Mesothelial cell of epicardium (in vitro differentiated cells): ENCODE data around the gene HDAC4. TPM values are rescaled to one million over a fixed set of nuclear protein-coding genes. Genes with fewer than 3 reads are reported as not detected.

Source experiments
- DNase-seq, 2 experiments: peaks; one replicate each; pipeline ENCODE4 v3.0.0; 2021; ENCODE audit warnings: low spot score in 2 of 2; ENCODE audit not compliant: unreplicated experiment in 2 of 2
- H3K27ac Mint-ChIP-seq: 2 replicates; pipeline ENCODE4 v1.8.0; 2021; ENCODE audit warnings: mixed read lengths
- H3K27me3 Mint-ChIP-seq: 2 replicates; pipeline ENCODE4 v1.8.0; 2021; ENCODE audit warnings: low read depth, mixed read lengths
- H3K36me3 Mint-ChIP-seq: 2 replicates; pipeline ENCODE4 v1.8.0; 2021; ENCODE audit warnings: mixed read lengths
- H3K4me1 Mint-ChIP-seq: 2 replicates; pipeline ENCODE4 v1.8.0; 2021; ENCODE audit warnings: mixed read lengths
- H3K4me3 Mint-ChIP-seq: 2 replicates; pipeline ENCODE4 v1.8.0; 2021; ENCODE audit warnings: mild to moderate bottlenecking, moderate library complexity, mixed read lengths
- H3K9me3 Mint-ChIP-seq: 2 replicates; pipeline ENCODE4 v1.8.0; 2021; ENCODE audit warnings: mixed read lengths
- CTCF ChIP-seq: fragments of 200-600 bp; sonication (generic); IDR thresholded peaks from one replicate; pipeline ENCODE4 v1.5.0; 2021; ENCODE audit warnings: antibody characterized with exemption; ENCODE audit not compliant: unreplicated experiment
- total RNA-seq: library from RNA; stranded (reverse); gene quantifications from 3 replicates; pipeline ENCODE4 v1.2.1, GENCODE V29; 2021

HDAC4 gene
- total RNA-seq, 1 donor from 2014 or later = 59.2 TPM

DNA sequence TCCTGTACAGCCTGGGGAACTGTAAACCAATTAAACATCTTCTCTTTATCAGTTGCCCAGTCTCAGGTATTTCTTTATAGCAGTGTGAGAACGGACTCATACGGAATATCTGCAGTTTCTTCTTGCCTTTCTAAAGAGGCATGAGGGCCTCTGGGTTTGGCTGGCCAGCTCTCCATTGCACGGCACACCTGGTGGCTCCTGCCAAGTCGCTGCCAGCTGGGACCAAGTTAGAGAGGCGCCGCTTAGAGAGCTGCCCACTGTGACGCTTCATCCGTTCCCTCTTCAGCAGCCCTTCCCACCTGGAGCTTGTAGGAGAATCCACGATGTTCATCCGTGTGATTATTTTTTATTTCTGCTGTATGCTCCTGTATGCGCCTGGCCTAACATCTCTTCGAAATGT is 357.5 kb downstream of the HDAC4 start:
- Mint-ChIP-seq H3K4me3 (no peak overlapping the region), H3K36me3 (peaks cover 5% of the 10 kb centered on the region), H3K9me3 (no peaks in the 10 kb centered on the region), H3K27me3 (peaks cover 3% of the 10 kb centered on the region), H3K27ac (no peak overlapping the region), H3K4me1 (peaks cover 12% of the 10 kb centered on the region)
- DNase-seq = no peak
- no peak for TF ChIP-seq CTCF

DNA sequence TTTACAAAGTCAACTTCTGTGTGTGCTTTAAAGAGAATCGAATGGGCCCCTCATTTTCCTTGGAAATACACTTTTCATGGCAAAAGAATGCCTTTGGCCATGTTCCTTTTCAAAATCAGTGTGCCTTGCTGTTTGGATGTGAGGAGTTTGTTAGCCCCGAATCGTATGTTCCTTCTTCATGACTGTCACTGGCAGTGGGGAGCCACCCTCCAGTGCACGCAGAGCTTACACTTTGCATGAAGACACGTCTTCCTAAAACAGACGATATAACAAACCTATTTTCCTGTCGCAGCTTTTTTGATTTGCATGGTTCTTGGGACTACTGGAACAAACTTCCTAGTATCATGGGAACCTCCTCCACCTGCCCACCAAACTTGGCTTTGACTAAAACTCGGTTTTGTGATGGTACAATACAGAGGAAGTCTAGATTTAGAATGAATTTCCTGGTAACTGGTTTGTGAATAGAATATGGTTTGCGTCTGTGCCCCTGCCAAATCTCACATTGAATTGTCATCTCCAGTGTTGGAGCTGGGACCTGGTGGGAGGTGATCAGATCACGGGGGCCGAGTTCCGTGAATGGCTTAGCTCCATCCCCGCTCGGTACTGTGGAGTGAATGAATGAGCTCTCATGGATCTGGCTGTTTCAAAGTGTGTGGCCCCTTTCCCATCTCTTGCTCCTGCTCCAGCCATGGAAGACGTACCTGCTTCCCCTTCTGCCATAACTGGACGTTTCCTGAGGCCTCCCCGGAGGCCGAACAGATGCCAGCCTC is 358.1 kb downstream of the HDAC4 start:
- TF ChIP-seq CTCF = no peak
- no peak for DNase-seq
- H3K36me3 Mint-ChIP-seq = peaks cover under 1% of the 10 kb centered on the region
- H3K27ac Mint-ChIP-seq = no peak overlapping the region
- no peaks in the 10 kb centered on the region for H3K9me3 Mint-ChIP-seq
- peaks cover 12% of the 10 kb centered on the region for H3K4me1 Mint-ChIP-seq
- no peak overlapping the region for H3K4me3 Mint-ChIP-seq
- peaks cover 3% of the 10 kb centered on the region for H3K27me3 Mint-ChIP-seq

DNA sequence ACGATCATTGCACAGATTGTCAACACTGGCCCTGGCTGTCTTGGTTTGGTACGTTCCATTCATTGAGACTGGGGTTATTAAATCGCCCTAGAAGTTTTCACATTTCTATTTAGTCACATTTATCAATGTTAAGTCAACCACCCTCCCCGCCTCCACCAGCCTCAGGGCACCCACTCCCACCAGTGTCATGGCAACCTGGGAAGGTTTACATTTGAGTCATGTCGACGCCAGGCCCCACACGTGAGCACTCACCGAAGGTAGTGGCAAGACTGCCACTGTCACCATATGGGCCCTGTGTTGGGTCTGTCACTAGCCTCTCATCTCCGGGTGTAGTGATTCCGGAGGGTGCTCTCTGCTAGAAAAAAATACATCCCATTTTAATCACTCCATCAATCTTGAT is 358.8 kb downstream of the HDAC4 start:
- DNase-seq = peak in 1 of 2 experiments; percentile 49

DNA sequence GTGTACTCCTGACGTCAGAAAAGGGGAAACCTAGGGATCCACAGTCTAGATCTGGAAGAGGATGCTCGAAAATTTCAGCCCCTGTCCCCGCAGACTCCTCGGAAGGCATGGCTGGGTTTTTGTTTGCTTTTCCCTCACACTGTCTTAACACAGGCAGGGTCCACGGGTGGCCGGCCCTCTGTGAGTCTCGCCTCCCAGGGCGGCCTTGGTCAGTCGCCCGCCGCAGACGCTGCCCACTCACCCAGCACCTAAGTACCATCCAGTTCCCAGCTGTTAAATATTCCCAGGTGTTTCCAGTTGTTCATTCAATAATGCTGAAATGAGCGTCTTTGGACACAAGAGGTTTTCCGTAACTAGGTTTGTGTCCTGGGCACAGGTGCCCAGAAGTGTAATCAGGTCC is 359.8 kb downstream of the HDAC4 start:
- DNase-seq = no peak
- H3K4me3 Mint-ChIP-seq = no peak overlapping the region
- peaks cover 9% of the 10 kb centered on the region for H3K4me1 Mint-ChIP-seq
- no peaks in the 10 kb centered on the region for H3K36me3 Mint-ChIP-seq
- no peak overlapping the region for H3K27ac Mint-ChIP-seq
- H3K9me3 Mint-ChIP-seq = no peaks in the 10 kb centered on the region
- H3K27me3 Mint-ChIP-seq = peaks cover 3% of the 10 kb centered on the region
- TF ChIP-seq CTCF = no peak

More for the DNA sequence above, 358.8 kb downstream of the HDAC4 start:
- H3K4me1 Mint-ChIP-seq = peaks cover 12% of the 10 kb centered on the region
- no peak overlapping the region for H3K4me3 Mint-ChIP-seq
- H3K27me3 Mint-ChIP-seq = peaks cover 3% of the 10 kb centered on the region
- H3K27ac Mint-ChIP-seq = no peak overlapping the region
- TF ChIP-seq CTCF = no peak
- H3K36me3 Mint-ChIP-seq = no peaks in the 10 kb centered on the region
- H3K9me3 Mint-ChIP-seq = no peaks in the 10 kb centered on the region

DNA sequence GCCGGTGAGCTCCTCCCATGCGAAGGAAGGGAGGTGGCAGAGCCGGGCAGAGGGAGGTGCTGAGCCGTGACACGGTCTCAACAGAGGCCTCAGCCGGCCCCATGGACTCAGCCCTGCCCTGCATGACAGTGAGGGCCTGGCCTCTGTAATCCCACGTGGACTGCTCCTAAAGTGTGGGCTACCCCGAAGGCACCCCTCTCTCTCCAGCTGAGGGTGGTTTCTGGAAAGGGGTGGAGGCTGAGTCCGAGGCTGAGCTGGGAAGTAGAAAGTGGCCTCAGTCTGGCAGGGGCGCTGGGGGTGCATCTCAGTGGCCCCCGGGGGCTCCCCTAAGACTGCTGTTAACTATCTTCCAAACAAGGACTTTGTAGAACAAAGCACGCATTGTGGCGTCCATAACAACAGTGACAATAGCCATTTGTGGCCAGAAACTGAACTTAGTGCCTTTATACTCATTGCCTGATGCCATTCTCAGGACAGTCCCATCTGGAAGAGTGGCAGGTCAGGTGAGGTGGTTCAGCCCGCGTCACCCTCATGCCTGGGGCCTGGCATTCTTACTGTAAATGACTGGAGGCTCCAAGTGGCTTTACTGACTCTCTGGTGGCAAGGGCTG is 360.6 kb downstream of the HDAC4 start:
- no peak for DNase-seq
- H3K27ac Mint-ChIP-seq = no peak overlapping the region

More for the DNA sequence above, 360.6 kb downstream of the HDAC4 start:
- Mint-ChIP-seq H3K27me3 (peaks cover 3% of the 10 kb centered on the region), H3K9me3 (no peaks in the 10 kb centered on the region), H3K36me3 (no peaks in the 10 kb centered on the region), H3K4me1 (peaks cover 7% of the 10 kb centered on the region), H3K4me3 (no peak overlapping the region)
- TF ChIP-seq CTCF = no peak
